ENCODE results near the gene JAG2. TPM values are rescaled to one million over a fixed set of nuclear protein-coding genes. Genes with fewer than 3 reads are reported as not detected.

The JAG2 gene
- total RNA-seq, 1 donor from 2014 or later = 26.1 TPM

DNA sequence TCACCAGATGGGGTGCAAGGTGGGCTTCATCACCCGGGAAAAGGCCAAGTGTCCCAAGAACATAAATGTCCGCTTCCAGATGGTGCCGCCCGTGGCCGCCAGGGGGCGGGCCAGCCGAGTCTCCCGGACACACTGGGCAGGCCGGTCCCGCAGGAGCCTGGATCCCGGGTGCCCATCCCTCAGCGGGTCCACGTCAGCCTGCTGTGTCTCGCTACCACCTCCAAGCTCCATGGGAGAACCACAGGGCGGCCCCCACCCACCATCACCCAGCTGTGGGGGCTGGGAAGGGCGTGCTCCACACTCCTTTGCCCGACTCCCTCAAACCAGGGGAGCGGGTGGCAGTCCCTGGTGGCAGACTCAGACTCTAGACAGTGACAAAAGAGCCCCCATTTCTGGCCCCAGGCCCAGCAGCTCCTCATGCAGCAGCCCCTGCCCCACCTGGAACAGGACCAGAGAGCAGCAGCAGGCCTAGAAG lies 34.5 kb upstream of the JAG2 start:
- Histone ChIP-seq H3K4me3 (no peak overlapping the region), H3K4me1 (peaks cover 89% of the 10 kb centered on the region), H3K27ac (replicated peaks) (peak overlapping the region; percentile 95), H3K36me3 (no peaks in the 10 kb centered on the region), H3K9me3 (replicated peaks) (no peaks in the 10 kb centered on the region), H3K27me3 (ENCODE audit: low read depth) (peaks cover 24% of the 10 kb centered on the region)
- DNase-seq = peak; percentile 73
- intact Hi-C loops (cut with micrococcal nuclease) = no loop called here
- TF ChIP-seq, protein P1, sequence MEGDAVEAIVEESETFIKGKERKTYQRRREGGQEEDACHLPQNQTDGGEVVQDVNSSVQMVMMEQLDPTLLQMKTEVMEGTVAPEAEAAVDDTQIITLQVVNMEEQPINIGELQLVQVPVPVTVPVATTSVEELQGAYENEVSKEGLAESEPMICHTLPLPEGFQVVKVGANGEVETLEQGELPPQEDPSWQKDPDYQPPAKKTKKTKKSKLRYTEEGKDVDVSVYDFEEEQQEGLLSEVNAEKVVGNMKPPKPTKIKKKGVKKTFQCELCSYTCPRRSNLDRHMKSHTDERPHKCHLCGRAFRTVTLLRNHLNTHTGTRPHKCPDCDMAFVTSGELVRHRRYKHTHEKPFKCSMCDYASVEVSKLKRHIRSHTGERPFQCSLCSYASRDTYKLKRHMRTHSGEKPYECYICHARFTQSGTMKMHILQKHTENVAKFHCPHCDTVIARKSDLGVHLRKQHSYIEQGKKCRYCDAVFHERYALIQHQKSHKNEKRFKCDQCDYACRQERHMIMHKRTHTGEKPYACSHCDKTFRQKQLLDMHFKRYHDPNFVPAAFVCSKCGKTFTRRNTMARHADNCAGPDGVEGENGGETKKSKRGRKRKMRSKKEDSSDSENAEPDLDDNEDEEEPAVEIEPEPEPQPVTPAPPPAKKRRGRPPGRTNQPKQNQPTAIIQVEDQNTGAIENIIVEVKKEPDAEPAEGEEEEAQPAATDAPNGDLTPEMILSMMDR (IDR thresholded peaks at IDR 0.05; ENCODE audit: borderline replicate concordance) = peak; percentile 95

DNA sequence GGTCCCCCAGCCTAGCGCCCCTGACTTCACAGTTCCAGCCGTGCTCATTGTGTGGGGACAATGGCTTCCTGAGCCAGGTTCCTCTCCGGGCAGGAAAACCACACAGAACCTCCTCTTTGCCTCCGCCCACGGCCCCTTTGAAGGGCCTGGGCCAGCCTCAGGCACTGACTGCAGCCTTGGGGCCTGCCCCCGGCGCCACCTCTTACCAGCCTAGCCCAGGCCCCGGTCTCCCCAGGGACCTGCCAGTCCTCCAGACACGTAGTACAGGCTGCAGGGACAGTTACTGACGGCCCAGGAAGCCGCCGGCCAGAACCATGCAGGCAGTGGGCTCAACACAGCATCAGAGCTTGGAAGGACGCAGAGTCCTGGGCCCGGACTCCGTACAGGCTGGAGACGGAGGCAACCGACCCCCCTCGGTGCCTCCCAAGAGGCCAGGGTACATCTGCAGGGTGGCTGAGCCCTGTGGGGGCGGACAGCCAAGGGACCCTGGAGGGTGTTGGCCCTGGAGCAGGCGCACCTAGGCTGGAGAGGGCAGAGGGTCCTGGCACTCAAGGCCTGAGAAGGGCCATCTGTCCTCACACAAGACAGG lies 33.4 kb upstream of the JAG2 start:
- no peaks in the 10 kb centered on the region for H3K36me3 ChIP-seq
- TF ChIP-seq, protein P1 (IDR thresholded peaks at IDR 0.05; ENCODE audit: borderline replicate concordance) = no peak
- H3K27me3 ChIP-seq (ENCODE audit: low read depth) = peaks cover 35% of the 10 kb centered on the region
- H3K27ac ChIP-seq (replicated peaks) = peak overlapping the region; percentile 95
- H3K9me3 ChIP-seq (replicated peaks) = no peaks in the 10 kb centered on the region
- peaks cover 91% of the 10 kb centered on the region for H3K4me1 ChIP-seq
- DNase-seq = no peak
- H3K4me3 ChIP-seq = no peak overlapping the region
- intact Hi-C loops (cut with micrococcal nuclease) = no loop called here

DNA sequence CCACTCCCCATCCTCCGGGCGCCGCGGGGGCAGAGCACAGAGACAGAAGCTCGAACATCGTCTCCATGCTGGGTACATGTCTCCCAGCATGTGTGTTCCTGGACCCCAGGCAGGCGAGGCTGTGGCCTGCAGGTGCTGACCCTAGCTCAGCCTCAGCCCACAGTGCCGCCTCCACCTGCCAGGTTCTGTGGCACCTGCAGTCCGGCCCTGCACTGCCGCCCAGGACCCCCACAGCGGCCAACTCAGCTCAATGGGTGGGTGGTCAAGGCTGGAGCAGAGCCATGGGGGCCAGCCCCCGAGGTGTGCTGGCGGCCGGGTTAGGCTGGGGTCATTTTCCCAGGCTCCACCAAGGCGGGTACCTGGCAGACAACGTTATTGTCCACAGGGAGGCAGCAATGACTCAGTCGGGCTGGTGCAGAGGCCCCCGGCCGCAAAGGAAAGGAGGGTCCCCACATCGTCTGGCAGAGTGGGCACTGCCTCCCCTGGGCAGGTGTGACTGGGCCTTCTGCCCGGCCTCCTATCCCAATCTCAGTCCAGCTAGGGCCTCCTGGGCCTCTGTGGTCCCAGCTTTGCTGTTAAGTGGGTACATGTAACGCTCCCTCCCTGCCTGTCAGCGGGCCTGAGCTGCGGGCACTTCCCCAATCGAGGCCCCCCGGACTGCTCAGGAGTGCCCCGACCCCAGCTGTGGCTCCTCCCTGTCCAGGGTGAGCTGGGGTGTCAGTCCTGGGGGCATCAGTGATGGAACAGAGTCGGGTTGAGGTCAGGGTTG lies 32.8 kb upstream of the JAG2 start:
- Histone ChIP-seq H3K9me3 (replicated peaks) (no peaks in the 10 kb centered on the region), H3K4me3 (no peak overlapping the region), H3K4me1 (peaks cover 93% of the 10 kb centered on the region), H3K36me3 (no peaks in the 10 kb centered on the region), H3K27me3 (ENCODE audit: low read depth) (peaks cover 41% of the 10 kb centered on the region), H3K27ac (replicated peaks) (peak overlapping the region; percentile 95)
- intact Hi-C loops (cut with micrococcal nuclease) = no loop called here
- no peak for DNase-seq
- TF ChIP-seq, protein P1 (IDR thresholded peaks at IDR 0.05; ENCODE audit: borderline replicate concordance) = peak; percentile 35

DNA sequence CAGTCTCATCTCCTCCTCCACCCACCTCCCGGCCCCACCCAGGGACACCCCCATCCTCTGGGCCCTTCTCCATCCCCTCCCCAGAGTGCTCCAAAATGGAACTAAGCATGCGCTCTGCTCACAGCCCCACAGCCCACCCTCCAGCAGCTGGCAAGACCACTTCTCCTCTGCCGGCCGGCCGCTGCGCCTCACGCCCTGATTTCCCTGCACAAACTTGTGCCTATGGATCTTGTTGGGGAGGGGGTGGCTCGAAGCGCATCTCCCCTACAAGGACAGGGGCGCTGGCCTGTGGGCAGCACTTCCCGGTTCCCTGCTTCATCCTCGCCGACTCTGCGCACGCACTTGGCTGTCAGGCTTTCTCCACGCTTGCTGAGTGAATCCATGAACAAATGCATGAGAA lies 32.1 kb upstream of the JAG2 start:
- H3K4me3 ChIP-seq = no peak overlapping the region
- H3K36me3 ChIP-seq = no peaks in the 10 kb centered on the region
- TF ChIP-seq, protein P1 (IDR thresholded peaks at IDR 0.05; ENCODE audit: borderline replicate concordance) = no peak
- peaks cover 94% of the 10 kb centered on the region for H3K4me1 ChIP-seq
- DNase-seq = no peak
- intact Hi-C loops (cut with micrococcal nuclease) = no loop called here
- H3K27ac ChIP-seq (replicated peaks) = peak overlapping the region; percentile 95
- H3K9me3 ChIP-seq (replicated peaks) = no peaks in the 10 kb centered on the region
- peaks cover 48% of the 10 kb centered on the region for H3K27me3 ChIP-seq (ENCODE audit: low read depth)

DNA sequence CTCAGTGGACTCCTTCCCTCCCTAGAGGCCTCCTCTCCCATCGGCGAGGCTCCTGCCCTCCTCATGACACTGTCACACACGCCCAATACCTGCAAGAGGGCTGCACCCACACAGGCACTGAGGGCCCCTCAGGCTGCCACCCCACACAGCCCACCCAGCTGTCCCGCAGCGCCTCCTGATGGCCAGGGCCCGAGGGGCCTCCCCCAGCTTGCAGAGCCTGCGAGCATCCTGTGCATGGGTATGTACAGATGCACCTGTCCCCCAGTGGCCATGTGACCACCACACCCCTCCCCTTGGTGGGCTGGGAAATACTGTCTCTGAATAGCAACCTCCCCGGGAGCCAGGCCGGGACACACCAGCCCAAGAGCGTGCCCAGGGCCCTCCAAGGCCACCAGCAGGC lies 31.5 kb upstream of the JAG2 start:
- Histone ChIP-seq H3K36me3 (no peaks in the 10 kb centered on the region), H3K27ac (replicated peaks) (peak overlapping the region; percentile 95), H3K4me3 (no peak overlapping the region), H3K4me1 (peaks cover 94% of the 10 kb centered on the region), H3K27me3 (ENCODE audit: low read depth) (peaks cover 54% of the 10 kb centered on the region), H3K9me3 (replicated peaks) (no peaks in the 10 kb centered on the region)
- intact Hi-C loops (cut with micrococcal nuclease) = no loop called here
- no peak for DNase-seq
- TF ChIP-seq, protein P1 (IDR thresholded peaks at IDR 0.05; ENCODE audit: borderline replicate concordance) = no peak

Data from left ventricle myocardium inferior (tissue), 1 donor.